Smooth muscle cell of the brain vasculature (primary cell): Measurements from ENCODE around the gene SCFD2.
A peak's percentile ranks its signal among the peaks of the same experiment; 100 is the strongest.
"Not testable (repeated sequence)": the region's sequence is repeated elsewhere in the genome, so short reads cannot be mapped to it uniquely, and the experiment has no call there.

ENCODE experiments used
- DNase-seq: peaks from one replicate; pipeline ENCODE4 v3.0.0-alpha.2; 2012; ENCODE audit warnings: low read depth, low spot score

Gene SCFD2

DNA sequence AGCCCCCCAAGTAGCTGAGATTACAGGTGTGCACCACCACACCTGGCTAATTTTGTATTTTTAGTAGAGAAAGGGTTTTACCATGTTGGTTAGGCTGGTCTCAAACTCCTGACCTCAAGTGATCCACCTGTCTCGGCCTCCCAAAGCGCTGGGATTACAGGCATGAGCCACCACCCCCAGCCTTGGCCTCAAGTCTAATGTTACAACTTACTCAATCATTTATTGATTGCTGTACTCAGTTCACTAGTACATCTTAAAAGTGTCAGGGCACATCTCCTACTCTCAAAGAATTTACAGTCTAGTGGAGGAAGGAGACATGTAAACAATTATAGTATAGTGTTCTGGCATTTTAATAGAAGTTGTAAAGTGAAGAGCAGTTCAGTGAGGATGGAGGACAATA is 19.5 kb downstream of the SCFD2 start:
- not testable (repeated sequence) for DNase-seq

DNA sequence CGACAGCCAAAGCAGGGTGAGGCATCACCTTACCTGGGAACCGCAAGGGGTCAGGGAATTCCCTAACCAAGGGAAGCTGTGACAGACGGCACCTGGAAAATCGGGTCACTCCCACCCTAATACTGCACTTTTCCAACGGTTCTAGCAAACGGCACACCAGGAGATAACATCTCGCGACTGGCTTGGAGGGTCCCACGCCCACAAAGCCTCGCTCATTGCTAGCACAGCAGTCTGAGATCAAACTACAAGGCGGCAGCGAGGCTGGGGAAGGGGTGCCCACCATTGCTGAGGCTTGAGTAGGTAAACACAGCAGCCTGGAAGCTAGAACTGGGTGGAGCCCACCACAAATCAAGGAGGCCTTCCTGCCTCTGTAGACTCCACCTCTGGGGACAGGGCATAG is 25.7 kb downstream of the SCFD2 start:
- not testable (repeated sequence) for DNase-seq

DNA sequence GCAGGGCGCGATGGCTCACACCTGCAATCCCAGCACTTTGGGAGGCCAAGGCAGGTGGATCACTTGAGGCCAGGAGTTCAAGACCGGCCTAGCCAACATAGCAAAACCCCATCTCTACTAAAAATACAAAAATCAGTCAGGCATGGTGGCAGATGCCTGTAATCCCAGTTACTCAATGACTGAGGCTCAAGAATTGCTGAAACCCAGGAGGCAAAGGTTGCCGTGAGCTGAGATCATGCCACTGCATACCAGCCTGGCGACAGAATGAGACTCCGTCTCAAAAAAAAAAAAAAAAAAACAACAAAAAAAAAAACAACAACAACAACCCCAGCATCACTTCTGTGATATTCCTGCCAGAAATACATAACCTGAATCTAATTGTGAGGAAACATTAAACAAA is 30.9 kb downstream of the SCFD2 start:
- not testable (repeated sequence) for DNase-seq

DNA sequence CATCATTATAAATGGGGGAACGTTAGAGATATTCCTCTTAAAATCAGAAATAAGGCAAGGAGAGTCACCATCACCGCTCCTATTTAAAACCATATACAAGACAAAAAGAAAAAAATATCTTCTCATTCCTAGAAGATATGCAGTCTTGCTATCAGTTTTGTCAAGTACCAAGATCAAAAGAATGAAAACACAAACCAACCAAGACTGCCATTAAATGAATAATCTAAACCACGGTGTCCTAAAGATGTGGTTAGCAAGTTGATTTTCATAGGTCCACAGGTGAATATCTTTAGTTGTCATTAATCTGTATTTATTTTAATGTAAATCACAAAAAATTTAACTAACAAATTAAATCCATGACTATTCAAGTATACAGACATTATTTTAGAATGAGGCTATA is 39.3 kb downstream of the SCFD2 start:
- no peak for DNase-seq

DNA sequence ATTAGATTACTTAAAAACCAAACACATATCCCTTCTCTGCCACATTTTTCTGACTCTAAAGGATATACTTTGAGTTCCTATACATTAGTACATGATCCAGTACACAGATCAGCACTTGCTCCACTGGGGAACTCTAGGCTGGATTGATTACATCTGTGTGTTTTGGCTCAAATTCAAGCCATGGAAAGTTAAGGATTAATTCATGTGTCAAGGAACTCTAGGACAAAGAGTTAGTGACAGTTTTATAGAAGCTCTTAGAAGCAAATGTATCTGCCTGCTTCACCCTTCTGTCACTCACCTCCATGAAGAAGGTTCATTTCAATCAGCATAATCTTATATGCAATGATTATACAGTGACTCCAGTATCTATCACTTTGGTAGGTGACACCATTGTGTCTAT is 43.2 kb downstream of the SCFD2 start:
- DNase-seq = no peak

DNA sequence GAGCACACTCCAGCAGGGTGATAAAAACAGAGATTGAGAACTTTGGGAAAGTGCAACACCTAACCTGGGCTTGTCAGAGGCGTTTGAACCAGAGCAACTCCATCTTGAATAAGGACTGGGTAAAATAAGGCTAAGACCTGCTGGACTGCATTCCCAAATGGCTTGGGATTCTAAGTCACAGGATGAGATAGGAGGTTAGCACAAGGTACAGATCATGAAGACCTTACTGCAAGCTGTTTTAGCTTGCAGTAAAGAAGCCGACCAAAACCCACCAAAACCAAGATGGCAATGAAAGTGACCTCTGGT is 43.9 kb downstream of the SCFD2 start:
- DNase-seq = no peak

DNA sequence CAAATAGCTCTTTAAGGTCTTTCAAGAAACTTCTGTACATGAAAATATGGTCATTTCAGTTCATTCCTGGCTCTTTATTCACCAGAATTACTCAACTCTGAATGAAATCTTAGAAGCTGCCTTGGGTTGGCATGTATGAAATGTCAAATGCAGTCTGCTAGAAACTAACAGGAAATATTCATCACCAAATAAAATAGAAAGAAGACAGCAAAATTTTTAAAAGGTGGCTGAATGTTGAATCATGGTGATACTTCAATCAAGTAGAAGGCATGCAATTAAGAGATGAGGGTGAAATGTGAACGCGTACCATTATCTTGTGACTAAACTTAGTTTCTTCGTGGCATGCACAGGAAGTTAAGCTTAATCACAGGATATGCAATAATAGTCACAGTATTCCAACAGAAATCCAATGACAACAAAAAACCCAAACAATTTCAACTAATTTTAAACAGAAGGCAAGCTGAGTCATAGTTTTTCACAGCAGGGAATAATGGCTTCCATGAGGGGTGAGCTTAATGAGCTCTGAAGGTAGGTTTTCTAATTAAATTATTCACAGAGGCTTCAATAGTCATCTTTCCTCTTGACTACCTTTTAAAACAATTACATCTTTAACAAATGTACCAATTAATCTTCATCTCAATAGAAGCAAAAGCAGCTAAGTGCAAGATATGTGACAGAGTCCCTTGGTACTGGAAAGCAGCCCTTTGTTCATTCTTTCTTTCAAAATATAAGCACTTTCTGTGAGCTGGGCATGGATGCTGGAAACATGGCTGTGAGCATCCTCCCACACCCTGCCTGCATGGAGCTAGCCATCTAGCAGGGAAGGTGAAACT is 44.5 kb downstream of the SCFD2 start:
- peak; percentile 12 for DNase-seq

DNA sequence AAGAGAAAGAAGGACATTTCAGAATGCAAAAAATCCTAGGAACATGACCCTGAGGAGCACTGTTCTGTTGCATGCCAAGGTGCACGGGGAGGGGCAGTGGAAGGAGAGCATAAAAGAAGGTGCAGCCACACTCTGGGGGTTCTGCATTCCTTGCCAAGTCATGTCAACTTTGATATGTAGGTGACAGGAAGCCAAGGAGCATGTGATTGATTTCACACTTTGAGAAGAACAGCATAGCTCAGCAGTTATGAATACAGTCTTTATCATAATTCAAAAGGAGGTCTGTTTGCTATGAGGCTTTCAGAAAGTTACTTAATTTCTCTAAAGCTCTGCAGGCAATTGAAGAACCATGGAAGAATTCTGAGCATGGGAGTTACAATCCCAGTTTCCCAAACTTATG is 50.6 kb downstream of the SCFD2 start:
- DNase-seq = no peak

DNA sequence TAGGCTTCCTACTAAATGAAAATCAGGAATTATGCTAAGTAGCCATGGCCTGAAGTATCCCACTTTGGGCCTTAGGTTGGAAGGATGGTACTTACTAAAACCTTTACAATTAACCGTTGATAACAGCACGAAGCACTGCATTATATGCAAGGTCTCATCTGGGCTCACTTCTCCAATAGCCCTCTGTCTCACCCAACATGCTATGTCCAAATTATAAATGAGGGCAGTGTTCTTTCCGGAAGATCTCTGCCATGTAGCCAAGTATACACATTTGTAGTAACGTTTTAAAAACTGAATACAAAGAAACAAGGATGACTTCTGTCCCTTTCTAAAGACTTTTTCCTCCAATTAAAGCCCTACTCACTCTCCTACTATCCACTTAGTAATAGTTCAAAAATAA is 51.6 kb downstream of the SCFD2 start:
- no peak for DNase-seq

DNA sequence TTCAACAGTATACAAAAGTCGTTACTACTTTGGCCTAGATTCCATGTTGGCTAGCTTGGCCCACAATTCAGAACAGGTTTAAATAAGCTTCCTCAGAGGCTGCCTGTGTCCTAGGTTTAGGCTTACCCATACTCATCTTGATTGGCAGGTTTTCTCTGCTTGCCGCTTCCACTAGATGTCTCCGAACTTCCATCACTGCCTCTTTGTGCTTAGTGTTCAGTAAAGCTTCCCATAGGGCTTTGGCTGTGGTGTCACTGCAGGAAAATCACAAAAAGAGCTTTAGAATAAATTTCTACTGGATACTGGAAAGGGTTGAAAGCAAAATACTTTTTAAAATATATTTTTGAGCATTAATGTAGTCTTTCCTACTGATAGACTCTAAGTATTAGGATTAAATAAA is 52.4 kb downstream of the SCFD2 start:
- DNase-seq = peak; percentile 13

DNA sequence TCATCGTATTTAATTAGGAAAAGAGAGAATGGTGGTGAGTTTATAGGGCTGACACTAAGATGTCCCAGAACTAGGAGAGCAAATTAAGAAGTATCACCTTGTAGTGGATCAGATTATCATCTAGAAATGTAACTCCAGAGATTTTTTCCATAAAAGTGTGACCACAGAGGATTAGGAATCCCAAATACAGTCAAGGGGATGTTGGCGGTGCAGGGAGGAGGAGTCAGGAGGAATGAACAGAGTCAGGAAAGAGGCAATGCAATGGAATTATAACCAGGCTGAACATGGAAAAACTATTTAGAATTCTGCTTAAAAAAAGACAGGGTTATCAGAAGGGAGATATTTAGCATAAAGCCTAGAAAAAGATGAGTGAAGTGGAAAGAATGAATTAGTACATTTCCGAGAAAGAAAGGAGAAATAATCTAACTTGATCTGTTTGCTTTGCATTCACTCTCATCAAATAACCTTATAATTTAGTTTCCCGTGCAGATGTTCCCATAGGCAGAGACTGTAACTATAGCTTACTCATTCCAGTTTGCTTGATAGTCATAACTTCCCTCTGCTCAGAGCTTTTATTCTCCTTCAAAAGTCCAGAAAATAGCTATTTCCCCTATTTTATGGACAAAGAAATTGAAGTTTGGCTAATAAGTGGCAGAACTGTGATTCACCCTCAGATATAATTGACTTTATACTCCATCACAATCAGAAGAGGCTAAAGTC is 56.4 kb downstream of the SCFD2 start:
- no peak for DNase-seq

DNA sequence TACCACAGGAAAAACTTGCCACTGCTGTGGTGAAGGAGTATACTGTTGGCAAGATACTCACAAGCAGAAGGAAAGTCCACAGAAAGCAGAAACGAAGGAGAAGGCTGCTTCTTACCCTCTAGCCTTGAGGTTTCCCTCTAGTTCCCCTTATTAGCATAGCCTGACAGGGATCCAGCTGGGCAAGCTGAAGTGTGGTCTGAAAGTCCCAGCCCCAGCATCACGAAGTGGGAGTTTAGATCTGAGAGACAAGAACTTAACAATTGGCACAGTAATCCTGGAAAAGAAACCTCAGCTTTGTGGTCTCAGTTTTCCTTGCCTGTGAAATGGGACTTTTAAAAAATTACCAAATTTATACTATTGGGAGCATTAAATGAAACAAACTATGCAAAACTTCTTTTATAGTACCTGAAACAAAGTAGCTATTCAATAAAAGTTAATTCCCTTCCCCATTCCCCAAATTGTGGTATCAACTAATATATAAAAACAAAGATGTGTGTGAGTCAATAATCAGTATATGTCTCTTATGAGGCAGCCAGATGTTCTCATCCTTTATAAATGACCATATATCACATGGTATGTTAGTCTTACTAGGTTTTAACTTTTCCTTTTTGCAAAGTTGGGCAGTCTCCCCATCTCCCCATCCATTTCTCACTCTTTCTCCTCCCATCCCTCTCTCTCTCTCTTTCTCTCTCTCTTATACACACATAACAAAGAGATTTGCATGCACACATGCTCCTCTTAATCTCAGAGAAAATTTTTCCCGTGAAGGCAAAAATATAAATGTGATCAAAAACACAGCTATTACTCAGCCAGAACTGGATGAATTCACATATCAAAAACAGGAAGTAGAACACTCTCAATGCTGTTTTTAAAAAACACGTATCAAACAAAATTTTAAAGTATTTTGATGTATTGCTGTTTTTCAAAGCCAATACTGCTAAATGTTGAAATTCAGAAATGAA is 57.8 kb downstream of the SCFD2 start:
- DNase-seq = no peak

DNA sequence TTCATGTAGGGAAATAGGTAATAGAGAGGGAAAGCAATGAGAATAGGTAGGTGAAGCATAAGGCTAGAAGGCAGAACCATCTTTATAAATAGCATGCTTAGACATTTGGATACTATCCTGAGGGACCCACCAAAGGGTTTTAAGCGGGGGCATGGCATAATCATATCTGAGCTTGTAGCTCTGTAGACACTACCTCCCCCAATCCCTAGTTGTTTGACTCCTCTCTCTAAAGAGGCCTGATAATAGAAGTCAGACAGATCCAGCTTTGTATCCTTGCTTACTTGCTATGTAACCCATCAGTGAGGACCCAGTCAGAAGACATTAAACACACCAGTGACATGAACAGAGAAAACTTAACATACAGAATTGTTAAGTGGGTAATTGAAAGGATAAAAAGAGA is 58.7 kb downstream of the SCFD2 start:
- no peak for DNase-seq

DNA sequence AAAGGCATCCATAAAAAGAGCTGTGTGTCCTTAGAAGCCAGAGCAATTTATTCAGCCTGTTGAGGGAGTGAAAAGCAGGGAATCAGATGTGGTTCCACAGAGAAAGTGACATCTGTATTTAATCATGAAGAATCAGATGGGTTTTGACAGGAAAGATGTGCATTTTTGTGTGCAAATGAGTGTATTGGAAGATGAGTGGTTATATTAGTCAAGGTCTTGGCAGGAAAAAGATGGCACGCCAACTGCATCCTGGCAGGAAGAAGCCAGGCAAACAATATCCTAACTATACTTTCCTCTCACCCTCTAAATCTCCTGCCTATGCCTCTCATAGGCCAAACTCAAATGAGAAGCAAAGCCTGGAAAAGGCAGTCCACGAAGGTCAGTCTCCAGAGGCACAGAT is 59.1 kb downstream of the SCFD2 start:
- DNase-seq = no peak

DNA sequence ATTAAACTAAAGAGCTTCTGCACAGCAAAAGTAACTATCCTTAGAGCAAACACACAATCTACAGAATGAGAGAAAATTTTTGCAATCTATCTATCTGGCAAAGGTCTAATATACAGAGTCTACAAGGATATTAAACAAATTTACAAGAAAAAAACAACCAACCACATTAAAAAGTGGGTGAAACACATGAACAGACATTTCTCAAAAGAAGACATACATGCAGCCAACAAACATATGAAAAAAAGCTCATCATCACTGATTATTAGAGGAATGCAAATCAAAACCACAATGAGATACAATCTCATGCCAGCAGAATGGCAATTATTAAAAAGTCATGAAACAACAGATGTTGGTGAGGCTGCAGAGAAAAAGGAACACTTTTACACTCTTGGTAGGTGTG is 73.7 kb downstream of the SCFD2 start:
- not testable (repeated sequence) for DNase-seq

DNA sequence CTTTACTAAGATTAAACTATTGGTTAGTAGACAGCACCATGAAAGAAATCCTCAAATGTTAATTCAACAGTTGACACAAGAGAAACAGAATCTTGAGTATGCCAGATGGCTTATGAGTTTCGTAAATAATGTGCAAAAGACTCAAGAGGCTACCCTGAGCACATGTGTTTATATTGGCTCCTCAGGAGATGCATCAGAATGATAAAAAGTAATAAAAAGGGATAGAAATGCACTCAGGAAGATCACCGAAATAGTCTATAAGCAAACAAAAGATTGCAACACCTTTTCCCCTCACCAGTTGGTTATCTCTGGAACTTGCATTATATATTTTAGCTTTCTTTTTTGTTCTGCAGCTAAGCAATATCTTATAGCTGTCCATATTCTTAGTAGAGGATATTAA is 84.4 kb downstream of the SCFD2 start:
- no peak for DNase-seq

DNA sequence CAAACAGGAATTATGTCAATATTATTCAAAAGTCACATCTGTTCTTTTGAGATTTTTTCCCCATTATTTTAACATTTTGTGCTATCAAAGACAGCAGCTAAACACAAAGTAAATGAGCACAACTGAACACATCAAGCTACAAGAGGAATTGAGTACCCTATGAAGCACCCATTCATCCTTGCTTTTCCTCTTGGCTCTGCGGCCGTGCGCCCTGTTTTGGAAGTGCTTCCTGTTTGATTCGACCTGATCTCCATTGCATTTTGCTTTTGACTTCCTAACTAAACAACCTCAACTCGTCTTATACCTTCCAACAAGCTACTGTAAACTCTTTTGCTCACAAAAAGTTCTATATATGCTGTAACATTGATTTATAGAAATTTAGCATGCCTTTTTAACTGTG is 85.0 kb downstream of the SCFD2 start:
- no peak for DNase-seq

DNA sequence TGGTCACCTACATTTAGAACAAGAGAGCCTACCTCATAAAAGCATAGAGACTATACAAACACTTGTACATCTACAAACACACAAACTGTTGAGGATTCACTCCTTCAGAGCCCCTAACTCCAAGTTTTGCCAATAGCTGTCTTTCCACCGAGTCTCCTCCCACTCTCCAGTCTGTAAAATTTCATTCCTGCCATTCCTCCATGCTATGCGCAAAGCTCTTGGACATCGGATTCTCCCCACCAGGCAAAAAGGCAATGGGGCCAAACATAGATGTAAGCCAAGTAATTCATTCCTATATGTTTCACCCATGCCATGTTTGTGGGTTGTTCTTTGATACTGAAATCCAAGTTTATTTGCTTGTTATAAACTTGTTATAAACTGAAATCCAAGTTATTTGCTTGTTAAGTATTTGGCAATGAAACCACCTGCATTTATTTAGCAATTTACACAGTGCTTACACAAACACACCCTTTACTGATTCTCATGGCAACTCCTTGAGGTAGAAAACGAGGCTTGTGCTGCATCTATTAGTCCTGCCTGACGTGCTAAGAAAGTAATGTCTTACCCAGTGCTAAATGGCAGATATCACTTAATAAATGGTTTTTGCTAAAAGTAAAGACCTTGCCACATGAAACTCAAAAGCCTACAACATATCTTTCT is 91.1 kb downstream of the SCFD2 start:
- no peak for DNase-seq

DNA sequence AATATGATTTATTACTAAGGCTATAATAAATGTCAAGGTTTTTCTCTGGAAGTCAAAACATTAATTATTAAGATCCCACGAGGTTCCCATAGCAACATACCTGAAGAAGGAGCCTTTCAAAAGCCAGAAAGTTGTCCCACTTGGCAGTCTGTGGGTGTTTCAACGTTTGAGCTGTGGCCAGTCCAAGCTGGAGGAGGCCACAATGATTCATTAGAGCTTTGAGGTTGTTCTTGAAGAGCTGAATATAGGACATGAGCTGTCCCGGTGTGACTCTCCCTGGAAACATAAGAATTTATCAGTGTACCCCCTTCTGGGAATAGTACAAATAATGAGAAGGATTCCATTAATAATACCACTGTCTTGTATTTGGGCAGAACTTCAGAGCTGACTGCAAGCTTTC is 92.1 kb downstream of the SCFD2 start:
- no peak for DNase-seq

DNA sequence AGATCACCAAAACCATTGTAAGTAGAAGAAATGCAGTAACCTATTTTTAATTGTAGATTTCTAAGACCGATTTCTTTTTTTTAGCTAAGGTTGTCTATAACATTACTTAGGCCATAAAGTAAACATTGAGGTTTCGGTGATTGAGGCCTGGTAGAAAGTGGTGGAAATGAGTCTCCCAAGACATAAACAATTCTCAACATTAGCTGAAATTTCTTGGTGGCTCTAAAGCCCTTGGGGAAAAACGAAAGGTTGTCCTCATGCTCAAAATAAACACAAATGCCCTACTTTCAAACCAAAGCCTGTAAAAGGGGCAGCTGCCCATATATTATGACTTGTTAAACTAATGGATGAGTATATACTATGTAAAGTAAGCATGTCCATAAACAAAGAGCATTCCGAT is 98.8 kb downstream of the SCFD2 start:
- no peak for DNase-seq

DNA sequence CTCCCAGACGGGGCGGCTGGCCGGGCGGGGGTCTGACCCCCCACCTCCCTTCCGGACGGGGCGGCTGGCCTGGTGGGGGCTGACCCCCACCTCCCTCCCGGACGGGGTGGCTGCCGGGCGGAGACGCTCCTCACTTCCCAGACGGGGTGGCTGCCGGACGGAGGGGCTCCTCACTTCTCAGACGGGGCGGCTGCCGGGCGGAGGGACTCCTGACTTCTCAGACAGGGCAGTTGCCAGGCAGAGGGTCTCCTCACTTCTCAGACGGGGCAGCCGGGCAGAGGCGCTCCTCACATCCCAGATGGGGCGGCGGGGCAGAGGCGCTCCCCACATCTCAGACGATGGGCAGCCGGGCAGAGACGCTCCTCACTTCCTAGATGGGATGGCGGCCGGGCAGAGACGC is 109.9 kb downstream of the SCFD2 start:
- DNase-seq = not testable (repeated sequence)

DNA sequence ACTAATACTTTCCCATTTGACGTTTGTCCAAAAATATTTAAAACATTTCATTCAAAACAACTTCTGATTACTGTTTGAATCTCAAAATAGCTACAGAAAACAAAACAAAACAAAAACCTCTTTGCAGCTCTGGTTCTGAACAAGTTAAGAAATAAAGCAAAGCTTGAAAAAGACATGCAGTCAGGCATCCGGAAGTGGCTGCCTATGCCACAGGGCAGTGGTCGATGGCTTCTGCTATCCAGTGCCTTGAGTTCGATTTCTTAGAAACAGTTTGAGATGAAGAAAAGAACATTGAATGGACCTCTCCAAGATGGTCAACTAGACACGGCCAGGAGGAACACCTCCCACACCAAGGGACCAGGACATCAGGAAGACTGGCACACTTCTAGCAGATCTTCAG is 125.3 kb downstream of the SCFD2 start:
- no peak for DNase-seq
